HG02798 (cell line): ENCODE data around the gene HBE1.

Experiments used
- ATAC-seq: cut with Tn5 transposase; IDR thresholded peaks from one replicate; pipeline ENCODE4 v1.9.1; 2021; ENCODE audit warnings: mild to moderate bottlenecking; ENCODE audit not compliant: unreplicated experiment, poor library complexity

The HBE1 gene

GRCh38 chr11:5238486-5238885, 31.3 kb downstream of the HBE1 start:
- ATAC-seq = no peak

- no peak for ATAC-seq
These were observed 32.3 kb downstream of the HBE1 start for GRCh38 chr11:5237420-5237819.

- no peak for ATAC-seq
These were observed 34.2 kb downstream of the HBE1 start for GRCh38 chr11:5235364-5236095.

GRCh38 chr11:5234381-5234834, 35.3 kb downstream of the HBE1 start, which contains the start of gene HBD:
Gene HBD, minus strand, starts transcription at chr11:5234483. Its CDS starts 50 bp downstream, at chr11:5234433.
- ATAC-seq = peak; percentile 58

- no peak for ATAC-seq
These were observed 36.4 kb downstream of the HBE1 start for GRCh38 chr11:5233307-5233706.

- no peak for ATAC-seq
These were observed 36.9 kb downstream of the HBE1 start for GRCh38 chr11:5232821-5233220.

GRCh38 chr11:5232176-5232575, 37.6 kb downstream of the HBE1 start:
- no peak for ATAC-seq

GRCh38 chr11:5231111-5231510, 38.6 kb downstream of the HBE1 start:
- no peak for ATAC-seq

- no peak for ATAC-seq
These were observed 39.5 kb downstream of the HBE1 start for GRCh38 chr11:5230266-5230665.

- ATAC-seq = no peak
These were observed 39.9 kb downstream of the HBE1 start for GRCh38 chr11:5229796-5230195.

- no peak for ATAC-seq
These were observed 40.4 kb downstream of the HBE1 start for GRCh38 chr11:5229356-5229755.

- ATAC-seq = no peak
These were observed 41.6 kb downstream of the HBE1 start for GRCh38 chr11:5228124-5228523.

GRCh38 chr11:5227681-5228080, 42.1 kb downstream of the HBE1 start:
- ATAC-seq = no peak

- no peak for ATAC-seq
These were observed 42.9 kb downstream of the HBE1 start, which contains the start of gene HBB for GRCh38 chr11:5226732-5227310. Gene HBB, minus strand, starts transcription at chr11:5227071. Its CDS starts 50 bp downstream, at chr11:5227021.

- no peak for ATAC-seq
These were observed 44.3 kb downstream of the HBE1 start for GRCh38 chr11:5225480-5225871.

GRCh38 chr11:5224538-5225479, 44.9 kb downstream of the HBE1 start:
- ATAC-seq = no peak

GRCh38 chr11:5223686-5224085, 46.1 kb downstream of the HBE1 start:
- no peak for ATAC-seq

- no peak for ATAC-seq
These were observed 46.6 kb downstream of the HBE1 start for GRCh38 chr11:5223146-5223545.
